Gastrocnemius medialis (tissue), 4 donors: ENCODE data around the gene ZNF599. TPM values are rescaled to one million over a fixed set of nuclear protein-coding genes. Genes with fewer than 3 reads are reported as not detected.

ENCODE experiments used
- ATAC-seq, 2 donors: fragments of 150-250 bp; one replicate each; pipeline ENCODE4 v1.9.1; 2016
- DNase-seq, 2 donors: peaks; one replicate each; pipeline ENCODE4 v3.0.0-alpha.2; 2019
- H3K27ac ChIP-seq, 4 donors: fragments of 200-600 bp; sonication (generic); 1 replicate in 1 of 4; 2 replicates in 3 of 4; pipeline ENCODE4 v1.5.1; 2016 to 2018; ENCODE audit warnings: mild to moderate bottlenecking in 2 of 4, moderate library complexity in 1 of 4
- H3K27me3 ChIP-seq, 3 donors: fragments of 200-600 bp; sonication (generic) in 2 of 3; 1 replicate in 1 of 3; 2 replicates in 2 of 3; pipeline versions ENCODE4 v1.5.1 to v1.6.0; 2016 to 2019; ENCODE audit warnings: mild to moderate bottlenecking in 1 of 3, moderate library complexity in 1 of 3
- H3K36me3 ChIP-seq, 2 donors: fragments of 200-600 bp; sonication (generic) in 1 of 2; one replicate each; pipeline ENCODE4 v1.5.1; 2017 to 2018
- H3K4me1 ChIP-seq, 2 donors: fragments of 200-600 bp; sonication (generic) in 1 of 2; one replicate each; pipeline ENCODE4 v1.5.1; 2016 to 2017; ENCODE audit warnings: mild to moderate bottlenecking in 2 of 2
- H3K4me3 ChIP-seq, 4 donors: fragments of 200-600 bp; sonication (generic) in 3 of 4; 1 replicate in 1 of 4; 2 replicates in 3 of 4; pipeline ENCODE4 v1.5.1; 2016 to 2019; ENCODE audit warnings: mild to moderate bottlenecking in 2 of 4
- H3K9me3 ChIP-seq, 3 donors: fragments of 200-600 bp; sonication (generic) in 2 of 3; 1 replicate in 1 of 3; 2 replicates in 2 of 3; pipeline ENCODE4 v1.5.1; 2016 to 2019
- POLR2A ChIP-seq, 2 donors: fragments of 450-650 bp; IDR thresholded peaks; one replicate each; pipeline ENCODE4 v1.6.1; 2017; ENCODE audit warnings: antibody characterized with exemption in 2 of 2, mild to moderate bottlenecking in 2 of 2, moderate library complexity in 2 of 2
- in situ Hi-C, 4 donors: fragments of 200-750 bp; cut with MboI; loops; one replicate each; pipeline versions ENCODE4 v1.15.0 to v1.8.0; 2017; ENCODE audit warnings: low sequenced_read_pairs in 4 of 4
- intact Hi-C: fragments of 100-400 bp; cut with DNase I; formaldehyde crosslinking; loops from one replicate; pipeline ENCODE4 v1.15.1; 2023; ENCODE audit warnings: low total_unique reads
- total RNA-seq, 4 donors: library from RNA; depleted of rRNA; stranded (reverse); fragments of >200 nt; gene quantifications; one replicate each; pipeline versions ENCODE4 v1.1.0 to v1.2.3, GENCODE V29; 2016
- TF ChIP-seq, protein P1 (sequence below), 5 experiments: fragments of 450-650 bp in 3 of 5; fragments of 200-600 bp in 2 of 5; sonication (generic) in 2 of 5; IDR thresholded peaks in 4 of 5; conservative IDR thresholded peaks in 1 of 5; 1 replicate in 4 of 5; 2 replicates in 1 of 5; pipeline ENCODE4 v1.5.1; 2016 to 2019; ENCODE audit warnings: antibody characterized with exemption in 5 of 5, mild to moderate bottlenecking in 3 of 5, moderate library complexity in 3 of 5

ZNF599 gene
- total RNA-seq, 4 donors from 2014 or later = 1.2 to 6.3 (median 2.4) TPM

DNA sequence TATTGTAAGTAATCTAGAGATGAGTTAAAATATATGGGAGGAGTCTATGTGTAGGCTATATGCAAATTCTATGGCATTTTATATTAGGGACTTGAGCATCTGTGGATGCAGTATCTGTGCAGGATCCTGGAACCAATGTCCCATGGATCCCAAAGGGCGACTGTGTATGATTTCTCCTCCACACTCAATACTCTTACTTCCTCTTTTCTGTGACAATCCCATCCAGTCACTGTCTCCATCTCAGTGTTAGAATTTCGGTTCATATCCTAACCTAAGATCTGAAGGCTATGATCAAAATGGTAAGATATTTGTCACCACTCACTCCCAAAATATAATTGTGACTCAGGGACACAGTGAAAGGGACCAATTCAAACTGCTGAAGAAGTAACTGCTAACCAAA lies 15.1 kb upstream of the ZNF599 start:
- no peak overlapping the region for H3K27ac ChIP-seq
- ATAC-seq (no peak), DNase-seq (no peak)
- H3K36me3 ChIP-seq = no peaks in the 10 kb centered on the region
- intact Hi-C loops = no loop called here
- no peaks in the 10 kb centered on the region for H3K27me3 ChIP-seq
- H3K4me3 ChIP-seq = no peak overlapping the region
- no peak for TF ChIP-seq POLR2A (IDR thresholded peaks at IDR 0.05)
- TF ChIP-seq, protein P1, sequence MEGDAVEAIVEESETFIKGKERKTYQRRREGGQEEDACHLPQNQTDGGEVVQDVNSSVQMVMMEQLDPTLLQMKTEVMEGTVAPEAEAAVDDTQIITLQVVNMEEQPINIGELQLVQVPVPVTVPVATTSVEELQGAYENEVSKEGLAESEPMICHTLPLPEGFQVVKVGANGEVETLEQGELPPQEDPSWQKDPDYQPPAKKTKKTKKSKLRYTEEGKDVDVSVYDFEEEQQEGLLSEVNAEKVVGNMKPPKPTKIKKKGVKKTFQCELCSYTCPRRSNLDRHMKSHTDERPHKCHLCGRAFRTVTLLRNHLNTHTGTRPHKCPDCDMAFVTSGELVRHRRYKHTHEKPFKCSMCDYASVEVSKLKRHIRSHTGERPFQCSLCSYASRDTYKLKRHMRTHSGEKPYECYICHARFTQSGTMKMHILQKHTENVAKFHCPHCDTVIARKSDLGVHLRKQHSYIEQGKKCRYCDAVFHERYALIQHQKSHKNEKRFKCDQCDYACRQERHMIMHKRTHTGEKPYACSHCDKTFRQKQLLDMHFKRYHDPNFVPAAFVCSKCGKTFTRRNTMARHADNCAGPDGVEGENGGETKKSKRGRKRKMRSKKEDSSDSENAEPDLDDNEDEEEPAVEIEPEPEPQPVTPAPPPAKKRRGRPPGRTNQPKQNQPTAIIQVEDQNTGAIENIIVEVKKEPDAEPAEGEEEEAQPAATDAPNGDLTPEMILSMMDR (IDR thresholded peaks at IDR 0.05 in 4 of 5, conservative IDR thresholded peaks at IDR 0.05 in 1 of 5) = no peak
- in situ Hi-C loops = no loop called here
- H3K4me1 ChIP-seq = no peaks in the 10 kb centered on the region
- H3K9me3 ChIP-seq = no peaks in the 10 kb centered on the region

DNA sequence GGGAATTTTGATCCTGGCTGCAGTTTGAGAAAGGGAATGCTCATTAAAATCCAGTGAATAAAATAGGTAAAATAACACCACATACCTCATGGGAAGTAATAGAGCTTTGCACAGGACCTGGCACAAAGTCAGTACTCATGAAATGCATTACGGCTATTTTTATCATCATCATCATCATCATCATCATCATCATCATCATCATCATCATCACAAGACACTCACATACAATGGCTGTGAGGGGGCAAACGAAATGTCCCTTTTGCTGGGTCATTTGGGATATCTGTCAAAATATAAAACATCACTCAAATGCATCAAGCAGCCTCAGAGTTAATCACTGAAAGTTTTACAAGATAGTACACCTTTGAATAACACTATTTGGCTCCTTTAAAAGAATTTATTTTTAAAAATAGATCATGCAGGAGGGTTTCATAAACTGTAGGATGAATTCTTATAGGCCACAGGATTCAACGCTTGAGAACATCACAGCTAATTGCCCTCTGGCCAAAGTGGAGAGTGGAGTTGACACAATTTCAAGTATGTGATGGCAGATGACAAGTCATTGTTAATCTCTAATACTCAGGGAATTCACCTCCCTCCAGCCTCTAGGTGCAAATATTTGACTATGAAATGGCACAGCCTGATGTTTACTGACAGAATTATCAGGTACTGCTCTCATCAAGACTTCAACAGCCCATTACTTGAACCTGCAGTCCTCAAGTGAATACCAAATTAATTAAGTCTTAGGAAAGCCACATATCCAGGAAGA lies 14.2 kb upstream of the ZNF599 start:
- no peak for DNase-seq
- H3K9me3 ChIP-seq = no peaks in the 10 kb centered on the region
- TF ChIP-seq POLR2A (IDR thresholded peaks at IDR 0.05) = no peak
- TF ChIP-seq, protein P1 (IDR thresholded peaks at IDR 0.05 in 4 of 5, conservative IDR thresholded peaks at IDR 0.05 in 1 of 5) = no peak
- H3K36me3 ChIP-seq = no peaks in the 10 kb centered on the region
- in situ Hi-C loops (no loop called here), intact Hi-C loops (no loop called here)
- no peak overlapping the region for H3K27ac ChIP-seq
- no peaks in the 10 kb centered on the region for H3K4me1 ChIP-seq
- no peaks in the 10 kb centered on the region for H3K27me3 ChIP-seq
- ATAC-seq = no peak
- H3K4me3 ChIP-seq = no peak overlapping the region

DNA sequence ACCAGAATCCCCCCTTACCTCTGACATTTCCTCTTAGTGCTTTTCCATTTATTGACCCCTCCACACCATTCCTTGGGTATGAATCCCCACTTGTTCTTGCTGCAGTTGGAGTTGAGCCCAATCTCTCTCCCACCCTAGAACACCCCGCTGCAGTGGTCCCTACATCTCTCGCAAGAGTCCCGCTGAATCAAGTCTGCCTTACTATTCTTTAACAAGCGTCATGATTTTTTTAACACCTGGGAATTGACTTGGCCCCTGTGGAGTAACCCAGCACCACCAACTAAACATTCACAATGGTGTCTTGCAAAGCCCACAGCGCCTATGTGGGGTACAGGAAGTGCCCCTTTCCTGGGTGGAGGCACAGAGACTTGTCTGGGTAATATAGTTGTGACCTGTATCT lies 13.2 kb upstream of the ZNF599 start:
- DNase-seq (no peak), ATAC-seq (no peak)
- Histone ChIP-seq H3K4me1 (no peaks in the 10 kb centered on the region), H3K9me3 (no peaks in the 10 kb centered on the region), H3K36me3 (no peaks in the 10 kb centered on the region), H3K4me3 (no peak overlapping the region), H3K27me3 (no peaks in the 10 kb centered on the region), H3K27ac (no peak overlapping the region)
- in situ Hi-C loops = no loop called here
- intact Hi-C loops = no loop called here
- TF ChIP-seq, protein P1 (IDR thresholded peaks at IDR 0.05 in 4 of 5, conservative IDR thresholded peaks at IDR 0.05 in 1 of 5) = no peak
- no peak for TF ChIP-seq POLR2A (IDR thresholded peaks at IDR 0.05)

DNA sequence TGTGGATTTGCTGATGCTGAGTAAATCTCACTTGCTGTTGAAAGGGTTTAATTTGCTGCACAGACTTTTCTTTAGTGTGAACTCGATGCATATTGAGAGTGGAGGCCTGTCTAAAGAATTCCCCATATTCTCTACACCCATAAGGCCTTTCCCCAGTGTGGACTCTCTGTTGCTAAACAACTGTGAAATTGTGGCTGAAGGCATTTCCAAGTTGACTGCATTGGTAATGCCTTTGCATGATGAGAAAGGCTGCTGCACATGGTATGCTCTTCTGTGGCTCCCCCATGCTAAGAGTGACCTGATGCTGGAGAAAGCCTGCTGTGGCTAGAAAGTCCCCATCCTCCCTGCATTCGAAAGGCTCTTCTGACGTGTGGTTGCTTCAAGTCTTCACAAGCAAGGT lies 6.6 kb upstream of the ZNF599 start:
- intact Hi-C loops = no loop called here

More for the DNA sequence above, 6.6 kb upstream of the ZNF599 start:
- H3K36me3 ChIP-seq = no peaks in the 10 kb centered on the region
- no peaks in the 10 kb centered on the region for H3K4me1 ChIP-seq
- H3K27ac ChIP-seq = no peak overlapping the region
- H3K9me3 ChIP-seq = no peaks in the 10 kb centered on the region
- no peak for DNase-seq
- ATAC-seq = no peak
- no peak overlapping the region for H3K4me3 ChIP-seq
- H3K27me3 ChIP-seq = peaks cover 0 to 3% (median 0%) of the 10 kb centered on the region in 3 donors
- in situ Hi-C loops = no loop called here
- TF ChIP-seq, protein P1 (IDR thresholded peaks at IDR 0.05 in 4 of 5, conservative IDR thresholded peaks at IDR 0.05 in 1 of 5) = no peak
- TF ChIP-seq POLR2A (IDR thresholded peaks at IDR 0.05) = no peak
